ENCODE data around the gene COX4I2.
"Not testable (repeated sequence)": the region's sequence is repeated elsewhere in the genome, so short reads cannot be mapped to it uniquely, and the experiment has no call there.

Gene COX4I2

DNA sequence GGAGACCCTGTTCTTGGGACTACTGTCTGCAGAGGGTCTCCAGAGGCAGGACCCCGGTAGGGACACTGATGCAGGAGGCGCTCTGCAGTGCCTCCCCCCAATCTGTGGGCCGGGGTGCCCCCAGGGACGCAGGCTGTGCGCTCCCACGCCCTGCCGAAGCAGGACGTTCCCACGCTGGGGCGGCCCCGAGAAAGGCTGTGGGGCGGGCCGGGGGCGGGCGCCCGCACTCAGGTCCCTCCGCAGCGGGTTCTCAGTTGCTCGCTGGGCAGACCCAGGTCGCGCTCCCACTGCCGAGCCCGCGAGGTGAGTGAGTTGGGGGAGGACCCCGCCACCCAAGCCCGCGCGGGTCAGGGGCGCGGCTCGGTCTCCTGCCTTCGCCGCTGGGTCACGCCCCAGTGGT is at the start of gene COX4I2:
COX4I2 (plus strand) TSS at position 253 of the 400 bp plus-strand sequence. CDS start 1,106 bp downstream, outside the sequence.
- DNase-seq (ENCODE audit: low read depth), result no peak

- no peak for DNase-seq (ENCODE audit: low read depth)
Measured at GRCh38 chr20:31590717-31591225, 46.9 kb upstream of the COX4I2 start.

- DNase-seq (ENCODE audit: low read depth), result no peak
Measured at GRCh38 chr20:31593221-31594001, 44.3 kb upstream of the COX4I2 start.

DNA sequence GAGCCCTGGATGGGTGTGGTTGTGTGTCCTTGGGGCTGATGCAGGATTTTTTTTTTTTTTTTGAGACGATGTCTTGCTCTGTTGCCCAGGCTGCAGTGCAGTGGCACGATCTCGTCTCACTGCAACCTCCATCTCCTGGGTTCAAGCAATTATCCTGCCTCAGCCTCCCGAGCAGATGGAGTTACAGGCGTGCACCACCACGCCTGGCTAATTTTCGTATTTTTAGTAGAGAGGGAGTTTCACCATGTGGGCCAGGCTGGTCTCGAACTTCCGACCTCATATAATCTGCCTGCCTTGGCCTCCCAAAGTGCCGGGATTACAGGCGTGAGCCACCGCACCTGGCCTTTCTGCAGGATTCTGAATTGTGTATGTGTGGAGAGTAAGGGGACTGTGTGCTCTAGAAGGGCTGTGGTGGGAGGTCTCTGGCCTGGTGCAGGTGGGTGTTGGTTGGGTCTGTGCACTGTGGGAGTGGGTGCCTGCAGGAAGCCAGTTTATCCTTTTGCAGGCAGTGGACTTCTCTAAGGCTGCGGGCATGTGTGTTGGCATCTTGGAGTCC is 43.6 kb upstream of the COX4I2 start:
- DNase-seq (ENCODE audit: low read depth), result no peak

DNA sequence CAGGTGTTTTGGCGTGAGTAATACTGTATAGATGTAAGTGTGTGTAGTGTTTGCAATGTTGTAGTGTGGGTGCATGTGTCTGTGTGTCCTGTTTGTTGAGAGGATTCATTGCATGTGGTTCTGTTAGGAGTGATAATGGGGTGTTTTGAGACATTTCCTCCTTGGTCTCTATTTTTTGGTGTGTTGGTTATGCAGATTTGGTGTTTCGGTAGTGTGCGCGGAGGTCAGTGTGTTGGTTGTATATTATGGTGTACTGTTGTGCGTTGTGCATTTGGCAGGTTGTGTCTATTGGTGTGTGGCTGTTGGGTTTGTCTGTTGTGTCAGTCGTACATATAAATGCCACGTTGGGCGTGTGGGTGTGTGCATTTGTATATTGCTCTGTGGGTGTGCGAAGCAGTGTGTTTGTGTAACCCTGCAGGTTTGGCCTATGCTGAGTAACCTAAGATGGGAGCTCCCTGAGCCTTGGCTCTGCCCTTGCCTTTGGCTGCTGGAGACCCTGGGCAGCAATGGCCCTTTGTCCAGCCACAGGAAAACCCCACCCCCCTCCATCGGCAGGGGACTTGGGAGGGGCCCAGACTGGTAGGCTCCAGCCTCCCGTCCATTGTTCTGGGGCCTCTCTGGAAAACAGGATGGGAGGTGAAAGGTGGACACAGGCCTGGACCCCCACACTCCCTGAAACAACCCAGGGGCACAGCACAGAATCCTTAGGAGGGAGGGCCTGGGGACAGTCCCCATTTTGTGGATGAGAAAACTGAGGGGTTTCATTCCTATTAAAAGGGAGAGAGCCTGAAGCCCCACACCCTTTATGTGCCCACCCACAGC is 42.9 kb upstream of the COX4I2 start:
- DNase-seq (ENCODE audit: low read depth), result no peak

DNA sequence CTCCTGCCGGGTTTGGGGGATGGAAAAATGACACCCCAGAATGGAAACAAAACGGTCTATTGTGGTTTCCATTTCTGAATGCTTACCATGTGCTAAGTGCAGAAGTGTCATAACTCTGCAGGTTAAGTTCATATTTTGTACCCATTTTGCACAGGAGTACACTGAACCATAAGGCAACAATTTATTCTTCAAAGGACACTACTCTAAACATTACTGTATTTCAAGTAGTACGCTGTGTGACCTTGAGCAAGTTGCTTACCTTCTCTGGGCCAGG is 42.4 kb upstream of the COX4I2 start:
- no peak for DNase-seq (ENCODE audit: low read depth)

DNA sequence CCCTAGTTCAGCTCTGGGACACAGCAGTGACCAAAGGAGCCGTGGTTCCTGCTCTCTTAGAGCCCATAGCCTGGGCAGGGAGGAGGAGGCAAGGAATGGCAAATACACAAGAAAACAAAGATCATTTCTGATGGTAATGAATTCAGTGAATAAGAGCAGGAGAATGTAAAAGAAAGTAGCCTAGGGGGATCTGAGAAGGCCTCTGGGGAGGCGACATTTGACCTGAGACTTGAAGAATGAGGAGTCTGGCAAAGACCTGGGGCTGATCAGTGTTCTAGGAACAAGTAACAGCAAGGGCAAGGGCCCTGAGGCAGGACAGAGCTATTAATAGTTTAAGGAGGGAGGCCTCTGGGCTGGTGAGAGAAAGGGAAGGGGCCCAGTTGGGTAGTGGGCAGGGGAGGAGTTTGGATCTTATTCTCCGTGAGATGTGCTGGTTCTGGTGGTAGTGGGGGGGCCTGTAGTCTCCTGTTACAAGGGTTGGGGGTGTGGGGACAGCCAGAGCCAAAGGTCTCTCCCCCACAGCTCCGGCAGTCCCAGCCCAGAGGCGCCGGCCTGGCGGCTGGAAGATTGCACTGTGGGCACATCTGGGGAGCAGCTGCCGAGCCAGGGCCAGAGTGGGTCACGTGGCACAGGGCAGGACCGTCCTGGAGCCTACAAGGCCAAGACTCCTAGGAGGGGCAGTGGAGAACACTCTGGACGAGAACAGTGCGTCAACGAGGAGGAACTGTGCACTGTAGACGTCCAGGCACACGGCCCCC is 41.9 kb upstream of the COX4I2 start:
- DNase-seq (ENCODE audit: low read depth), result no peak

GRCh38 chr20:31596412-31596715 is 41.3 kb upstream of the COX4I2 start:
- not testable (repeated sequence) for DNase-seq (ENCODE audit: low read depth)

- no peak for DNase-seq (ENCODE audit: low read depth)
Measured at GRCh38 chr20:31596831-31597480, 40.8 kb upstream of the COX4I2 start.

DNA sequence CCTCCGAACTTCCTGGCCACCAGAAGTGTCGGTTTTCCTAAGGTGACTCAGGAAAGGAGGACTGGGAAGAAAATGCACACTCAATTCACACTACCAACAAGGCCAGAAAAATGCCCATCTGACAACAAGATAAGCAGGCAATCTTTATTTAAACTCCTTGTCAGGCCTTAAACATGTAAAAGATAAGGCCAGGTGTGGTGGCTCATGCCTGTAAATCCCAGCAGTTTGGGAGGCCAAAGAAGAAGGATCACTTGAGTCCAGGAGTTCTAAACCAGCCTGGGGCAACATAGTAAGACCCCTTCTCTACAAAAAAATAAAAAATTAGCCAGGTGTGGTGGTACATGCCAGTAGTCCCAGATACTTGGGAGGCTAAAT is 40.2 kb upstream of the COX4I2 start:
- no peak for DNase-seq (ENCODE audit: low read depth)

DNA sequence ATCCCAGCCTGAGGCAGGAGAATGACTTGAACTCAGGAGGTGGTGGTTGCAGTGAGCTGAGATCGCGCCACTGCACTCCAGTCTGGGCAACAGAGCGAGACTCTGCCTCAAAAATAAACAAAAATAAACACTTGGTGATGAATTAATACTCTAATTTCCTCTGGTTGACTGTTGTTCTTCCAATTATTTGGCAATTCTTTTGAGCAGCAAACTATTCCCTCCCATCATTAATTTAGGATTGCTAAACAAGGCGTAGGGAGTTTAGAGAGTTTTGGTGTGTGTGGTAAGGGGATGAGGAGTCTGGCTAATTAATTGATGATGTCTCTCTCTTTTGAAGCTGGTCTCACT is 35.3 kb upstream of the COX4I2 start:
- no peak for DNase-seq (ENCODE audit: low read depth)

DNA sequence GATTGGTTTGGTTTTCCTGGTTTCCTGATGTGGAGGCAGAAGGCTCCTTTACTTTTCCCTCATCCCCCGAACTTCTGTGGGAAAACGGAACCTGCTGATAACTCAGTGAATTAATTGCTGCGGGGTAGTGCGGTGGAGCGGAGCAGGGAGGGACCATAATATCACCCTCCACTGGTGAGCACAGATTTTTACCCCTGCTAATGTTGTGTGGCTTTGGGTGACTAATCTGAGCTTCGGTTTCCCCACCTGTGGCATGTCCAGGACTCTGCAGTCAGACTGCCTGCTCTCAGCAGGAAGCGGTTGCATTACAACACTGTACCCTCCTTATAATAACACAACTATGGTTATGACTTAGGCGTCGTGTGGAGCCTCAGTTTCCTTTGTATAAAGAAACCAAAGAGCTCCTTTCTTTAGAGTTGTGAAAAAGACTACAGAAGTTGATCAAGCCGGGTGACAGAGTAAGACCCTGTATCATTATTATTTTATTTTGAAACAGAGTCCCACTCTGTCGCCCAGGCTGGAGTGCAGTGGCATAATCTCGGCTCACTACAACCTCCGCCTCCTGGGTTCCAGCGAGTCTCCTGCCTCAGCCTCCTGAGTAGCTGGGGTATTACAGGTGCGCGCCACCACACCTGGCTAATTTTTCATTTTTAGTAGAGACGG is 34.8 kb upstream of the COX4I2 start:
- no peak for DNase-seq (ENCODE audit: low read depth)

DNA sequence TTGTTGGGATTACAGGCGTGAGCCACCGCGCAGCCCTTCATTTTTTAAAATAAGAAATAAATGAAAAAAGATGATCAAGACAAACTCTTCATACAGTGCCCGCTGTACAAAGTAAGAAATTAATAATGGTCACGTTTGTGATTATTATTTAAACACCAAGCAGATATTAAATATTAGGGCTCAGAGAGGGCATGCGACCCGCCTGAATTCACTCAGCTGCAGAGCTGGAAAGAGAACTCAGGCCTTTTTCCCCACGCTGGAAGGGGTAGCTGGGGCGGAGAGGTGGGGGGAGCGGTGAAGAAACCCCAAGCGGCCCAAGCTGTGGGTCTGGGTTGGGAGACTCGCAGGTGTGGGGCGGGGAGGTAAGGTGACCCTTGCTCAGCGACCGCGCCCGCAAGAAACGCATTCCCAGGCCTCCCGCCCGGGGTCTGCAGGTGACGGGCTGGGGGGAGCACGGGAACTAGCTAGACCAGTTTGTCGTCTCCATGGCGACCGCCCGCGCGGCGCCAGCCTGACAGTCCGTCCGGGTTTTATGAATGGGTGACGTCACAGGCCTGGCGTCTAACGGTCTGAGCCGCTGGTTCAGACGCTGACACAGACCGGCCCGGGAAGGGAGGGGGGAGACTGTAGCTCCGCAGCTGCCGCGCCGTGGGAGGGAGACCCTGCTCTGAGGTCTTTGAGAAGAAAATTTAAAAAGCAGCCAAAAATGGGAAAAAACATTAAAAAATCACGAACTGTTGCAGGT is 33.7 kb upstream of the COX4I2 start:
- DNase-seq (ENCODE audit: low read depth), result peak; percentile 31

- DNase-seq (ENCODE audit: low read depth), result no peak
Measured at GRCh38 chr20:31604567-31605030, 33.1 kb upstream of the COX4I2 start.

DNA sequence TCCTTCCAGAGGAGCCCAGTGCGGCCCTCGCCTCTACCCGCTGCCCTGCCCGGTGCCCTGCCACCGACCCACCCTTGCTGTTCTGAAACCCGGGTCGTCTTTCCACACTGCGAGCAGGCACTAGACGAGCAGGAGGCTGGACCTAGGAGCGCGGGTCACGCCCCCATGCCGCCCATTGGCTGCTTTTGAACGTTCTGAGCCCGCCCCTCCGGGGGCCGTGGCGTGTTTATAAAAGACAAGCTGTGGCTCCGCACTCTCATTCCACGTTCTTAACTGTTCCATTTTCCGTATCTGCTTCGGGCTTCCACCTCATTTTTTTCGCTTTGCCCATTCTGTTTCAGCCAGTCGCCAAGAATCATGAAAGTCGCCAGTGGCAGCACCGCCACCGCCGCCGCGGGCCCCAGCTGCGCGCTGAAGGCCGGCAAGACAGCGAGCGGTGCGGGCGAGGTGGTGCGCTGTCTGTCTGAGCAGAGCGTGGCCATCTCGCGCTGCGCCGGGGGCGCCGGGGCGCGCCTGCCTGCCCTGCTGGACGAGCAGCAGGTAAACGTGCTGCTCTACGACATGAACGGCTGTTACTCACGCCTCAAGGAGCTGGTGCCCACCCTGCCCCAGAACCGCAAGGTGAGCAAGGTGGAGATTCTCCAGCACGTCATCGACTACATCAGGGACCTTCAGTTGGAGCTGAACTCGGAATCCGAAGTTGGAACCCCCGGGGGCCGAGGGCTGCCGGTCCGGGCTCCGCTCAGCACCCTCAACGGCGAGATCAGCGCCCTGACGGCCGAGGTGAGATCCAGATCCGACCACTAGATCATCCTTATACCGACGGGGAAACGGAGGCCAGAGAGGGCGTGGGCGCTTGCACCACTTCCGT is 32.4 kb upstream of the COX4I2 start, which contains the start of gene ID1:
ID1 (plus strand) TSS at position 259 of the 871 bp plus-strand sequence; CDS start at position 358, 99 bp downstream.
- DNase-seq (ENCODE audit: low read depth), result peak; percentile 79

GRCh38 chr20:31605902-31606803 is 31.6 kb upstream of the COX4I2 start:
- no peak for DNase-seq (ENCODE audit: low read depth)

- DNase-seq (ENCODE audit: low read depth), result no peak
Measured at GRCh38 chr20:31606804-31607639, 30.7 kb upstream of the COX4I2 start.
